Measurements from ENCODE around the gene HAUS3.
"Not testable (repeated sequence)": the region's sequence is repeated elsewhere in the genome, so short reads cannot be mapped to it uniquely, and the experiment has no call there.

HAUS3 gene

DNA sequence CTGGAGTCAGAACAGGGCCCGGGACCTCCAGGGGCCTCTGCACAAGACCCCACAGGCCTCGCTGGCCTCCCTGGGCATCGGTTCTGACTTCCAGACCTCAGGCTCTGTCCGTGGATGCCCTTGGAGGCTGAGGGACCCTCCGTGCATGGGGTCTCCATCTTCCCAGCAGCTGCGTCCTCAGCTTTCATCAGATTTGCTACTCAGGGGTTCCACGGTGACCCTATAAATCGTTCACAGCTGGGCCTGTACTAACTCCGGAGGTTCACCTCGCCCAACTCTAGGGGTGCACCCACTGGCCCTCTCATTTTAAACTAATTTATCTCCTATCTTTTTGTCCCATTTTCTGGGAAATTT, 33.1 kb upstream of the HAUS3 start:
- DNase-seq: not testable (repeated sequence)

DNA sequence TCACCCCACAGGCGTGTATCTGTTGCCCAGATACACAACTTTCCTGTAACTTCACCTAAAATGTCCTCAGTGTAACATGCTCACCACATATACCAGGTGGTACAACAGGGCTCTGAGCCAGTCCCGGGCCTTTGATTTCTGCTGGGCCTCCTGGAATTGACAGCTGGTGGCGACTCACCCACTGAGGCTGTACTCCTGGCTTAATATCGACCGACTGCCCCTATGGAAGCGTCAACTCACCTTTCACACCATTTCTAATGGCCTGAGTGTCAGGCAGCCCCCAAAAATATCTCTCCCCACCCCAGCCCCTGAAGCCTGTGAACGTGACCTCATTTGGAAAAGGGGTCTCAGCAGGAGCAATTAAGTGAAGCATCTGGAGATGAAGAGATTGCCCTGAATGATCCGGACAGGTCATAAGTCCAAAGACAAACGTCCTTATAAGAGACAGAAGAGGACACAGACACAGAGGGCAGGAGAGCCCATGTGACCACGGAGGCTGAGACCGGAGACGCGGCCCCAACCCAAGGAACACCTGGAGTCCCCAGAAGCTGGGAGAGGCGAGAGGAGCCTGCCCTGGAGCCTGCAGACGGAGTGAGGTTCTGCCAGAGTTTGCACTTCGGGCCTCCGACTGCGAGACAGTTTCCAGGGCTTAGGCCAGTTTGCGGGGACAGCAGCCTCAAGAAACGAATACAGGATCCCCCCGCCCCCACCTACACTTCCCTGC, 32.6 kb upstream of the HAUS3 start:
- DNase-seq: no peak

GRCh38 chr4:2273657-2274319, 31.9 kb upstream of the HAUS3 start:
- DNase-seq: no peak

- DNase-seq: no peak
These were observed 31.3 kb upstream of the HAUS3 start for GRCh38 chr4:2273221-2273620.

DNA sequence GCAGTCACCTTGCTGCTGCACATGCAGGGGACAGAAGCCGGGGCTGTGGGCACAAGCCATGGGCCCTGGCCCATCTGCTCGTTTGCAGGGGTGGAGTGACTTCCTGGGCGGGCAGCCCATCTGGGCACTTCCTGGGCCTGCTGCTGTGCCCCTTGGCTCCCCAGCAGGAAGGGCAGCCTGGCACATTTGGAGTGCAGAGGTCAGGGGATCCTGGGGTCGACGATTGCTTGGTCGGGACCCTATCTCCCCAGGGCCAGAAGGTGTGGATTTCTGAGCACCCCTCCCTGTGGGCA, 30.9 kb upstream of the HAUS3 start:
- no peak for DNase-seq

DNA sequence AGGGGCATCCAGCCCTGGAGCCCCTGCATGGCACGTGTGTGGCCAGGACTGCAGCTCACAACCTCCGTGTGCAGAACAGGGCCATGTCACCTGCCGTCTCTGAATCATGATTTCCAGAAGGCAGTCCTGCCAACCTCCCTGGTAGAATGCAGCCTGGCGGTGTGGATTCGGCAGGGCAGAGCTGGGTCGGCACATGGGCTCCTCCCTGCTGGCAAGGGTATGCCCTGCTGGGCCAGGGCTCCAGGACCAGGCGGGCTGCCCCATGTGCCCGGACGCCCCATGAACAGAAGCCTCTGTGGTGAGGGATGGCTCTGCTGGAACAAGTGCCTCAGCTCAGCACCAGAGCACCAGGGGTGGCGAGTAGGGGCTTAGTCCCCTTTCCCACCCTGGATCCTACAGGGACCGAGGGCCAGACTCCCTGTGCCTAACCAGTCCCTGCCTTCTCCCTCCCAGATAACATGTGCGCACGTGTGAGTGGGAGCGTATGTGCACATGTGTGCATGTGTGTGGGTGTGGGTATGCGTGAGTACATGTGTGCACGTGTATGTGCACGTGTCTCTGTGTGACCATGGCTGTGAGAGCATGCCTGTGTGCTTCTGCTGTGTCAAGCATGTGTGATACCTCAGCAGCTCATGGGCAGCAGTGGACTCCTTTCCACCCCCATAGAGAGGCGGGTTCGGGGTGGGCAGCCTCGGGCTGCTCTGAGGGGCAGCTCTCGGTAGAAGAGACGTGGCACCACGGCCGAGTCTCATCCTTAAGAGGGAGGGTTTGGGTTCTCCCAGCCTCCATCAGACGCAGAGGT, 30.3 kb upstream of the HAUS3 start:
- no peak for DNase-seq

DNA sequence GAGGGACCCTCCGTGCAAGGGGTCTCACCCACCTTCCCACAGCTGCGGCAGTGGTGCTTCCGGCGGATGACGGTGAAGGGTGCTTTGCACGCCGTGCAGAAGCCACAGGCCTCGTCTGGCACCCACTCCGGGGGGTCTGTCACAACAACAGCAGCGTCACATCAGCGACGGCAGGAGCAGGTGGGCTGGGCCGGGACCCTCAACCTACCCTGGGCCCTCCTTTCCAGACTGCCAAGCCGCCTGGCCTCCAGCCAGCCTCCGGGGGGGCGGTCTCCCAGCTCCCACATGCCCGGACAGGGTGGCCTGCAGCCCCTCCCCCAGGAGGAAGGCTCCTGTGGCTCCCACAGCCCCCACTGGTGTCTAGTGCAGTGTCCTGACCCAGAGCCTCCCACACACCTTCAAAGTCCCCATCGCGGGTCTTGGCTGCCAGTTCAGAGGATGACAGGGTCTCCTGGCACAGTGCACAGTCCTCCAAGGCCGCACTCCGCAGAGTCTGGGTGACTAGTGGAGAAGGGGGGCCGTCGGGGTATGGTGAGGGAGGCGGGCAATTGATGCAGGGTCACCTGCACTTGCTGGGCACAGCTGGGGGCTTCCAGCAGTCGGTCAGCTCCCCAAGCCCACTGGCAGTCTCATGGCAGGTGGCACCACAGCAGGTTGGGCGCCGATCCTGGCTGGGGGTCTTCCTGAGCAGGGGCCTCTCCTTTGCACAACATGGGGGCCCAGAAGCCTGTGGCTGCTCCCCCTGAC, 29.5 kb upstream of the HAUS3 start:
- no peak for DNase-seq

DNA sequence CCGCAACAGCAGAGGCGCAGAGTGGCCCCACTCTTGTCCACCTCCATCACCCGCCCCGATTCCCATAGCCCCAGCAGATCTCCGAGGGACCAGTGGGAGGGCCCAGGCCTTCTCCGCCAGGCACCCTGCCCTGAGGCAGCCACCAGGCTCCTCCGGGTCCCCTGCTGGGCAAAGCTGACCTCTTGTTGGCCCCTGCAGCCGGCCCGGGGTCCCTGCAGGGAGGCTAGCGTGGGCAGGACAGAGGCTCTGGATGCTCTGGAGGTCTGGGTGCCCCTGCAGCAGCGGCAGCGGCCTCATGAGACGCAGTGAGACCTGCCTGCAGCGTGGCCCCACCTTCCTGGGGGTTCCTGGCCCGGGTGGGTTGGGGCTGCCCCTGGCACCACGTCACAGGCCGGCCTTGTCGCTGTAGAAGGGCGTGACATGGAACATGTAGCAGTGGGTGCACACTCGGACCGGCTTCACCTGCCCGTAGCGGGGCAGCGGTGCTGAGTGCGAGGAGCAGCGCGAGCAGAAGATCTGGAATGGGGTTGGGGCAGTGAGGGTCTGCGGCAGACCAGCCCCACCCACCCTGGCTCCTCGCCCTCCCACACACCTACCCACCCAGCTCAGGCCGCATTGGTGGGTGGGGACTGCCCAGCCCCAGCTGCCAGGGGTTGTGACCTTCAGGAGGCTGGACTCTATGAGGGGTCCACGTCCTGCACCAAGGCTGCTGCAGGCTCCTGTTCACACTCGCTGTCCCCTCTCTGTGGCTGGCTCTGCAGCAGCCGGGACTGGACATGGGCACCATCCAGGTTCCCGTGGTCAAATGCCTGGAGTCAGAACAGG, 28.6 kb upstream of the HAUS3 start:
- DNase-seq: no peak

DNA sequence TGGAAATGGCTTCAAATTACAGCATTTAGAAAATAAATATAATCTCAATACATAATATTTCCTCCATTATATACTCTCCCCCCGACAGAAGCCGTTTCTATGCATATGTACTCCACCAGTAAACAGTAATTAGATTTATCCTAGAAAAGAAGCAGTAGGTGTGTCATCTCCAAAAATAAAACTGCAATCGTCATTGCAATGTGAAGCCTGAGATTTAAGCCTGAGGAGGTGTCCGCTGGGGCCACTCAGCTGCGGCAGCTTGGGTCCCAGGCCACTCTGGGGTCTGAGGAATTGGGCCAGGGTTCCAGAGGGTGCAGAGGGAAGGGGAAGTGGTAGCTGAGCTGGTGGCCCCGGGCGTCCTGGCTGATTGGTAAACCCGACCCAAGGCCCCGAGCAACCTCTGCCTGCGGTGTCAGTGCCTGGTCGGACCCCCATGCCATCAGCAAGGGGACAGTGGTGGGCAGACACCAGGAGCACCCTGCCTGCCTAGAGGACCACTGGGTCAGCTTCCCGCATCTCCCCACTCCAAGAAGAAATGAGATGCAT, 27.8 kb upstream of the HAUS3 start:
- no peak for DNase-seq

GRCh38 chr4:2269206-2269531, 27.2 kb upstream of the HAUS3 start:
- DNase-seq: no peak

- DNase-seq: no peak
These were observed 26.7 kb upstream of the HAUS3 start for GRCh38 chr4:2268357-2269205.

DNA sequence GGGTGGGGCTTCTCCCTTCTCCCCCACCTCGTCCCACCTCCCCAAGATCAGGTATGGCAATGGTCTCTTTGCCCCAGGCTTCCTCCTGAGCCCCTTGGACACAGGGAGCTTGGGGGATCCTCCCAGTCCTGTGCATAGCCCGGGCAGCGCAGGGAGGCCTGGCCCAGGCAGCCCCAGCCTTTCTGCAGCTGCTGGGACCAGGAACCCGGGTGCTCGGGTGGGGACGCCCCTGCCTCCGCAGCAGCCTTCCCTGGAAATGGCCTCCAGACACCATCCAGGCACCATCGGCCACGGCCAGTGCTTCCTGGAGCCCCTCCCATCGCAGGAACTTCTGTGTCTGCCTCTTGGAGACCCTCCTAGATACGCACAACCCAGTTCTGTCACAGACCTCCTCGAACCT, 25.9 kb upstream of the HAUS3 start:
- no peak for DNase-seq

DNA sequence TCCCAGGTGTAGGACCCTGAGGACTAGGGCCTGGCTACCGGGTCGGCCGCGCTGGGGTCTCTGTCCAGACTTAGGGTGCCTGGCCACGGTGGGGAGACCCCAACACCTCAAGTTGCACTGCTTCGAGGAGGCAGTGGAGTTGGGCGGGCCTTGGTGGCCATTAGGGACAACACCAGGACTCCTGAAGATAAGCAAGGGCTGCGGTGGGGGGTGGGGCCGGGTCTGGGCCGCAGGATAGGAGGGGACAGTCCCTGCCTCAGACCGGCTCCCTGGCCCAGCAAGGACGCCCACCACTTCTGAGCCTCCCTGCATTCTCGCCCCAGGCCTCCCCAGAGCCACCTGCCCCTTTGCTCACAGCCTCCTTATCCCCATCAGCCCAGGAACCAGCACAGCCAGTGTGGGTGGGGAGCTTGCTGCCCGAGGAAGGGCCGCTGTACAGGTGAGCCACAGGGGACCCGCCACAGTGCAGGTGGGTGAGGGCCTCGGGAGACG, 25.4 kb upstream of the HAUS3 start:
- no peak for DNase-seq

GRCh38 chr4:2266821-2267220, 24.9 kb upstream of the HAUS3 start:
- DNase-seq: no peak

GRCh38 chr4:2266181-2266580, 24.3 kb upstream of the HAUS3 start:
- DNase-seq: peak; percentile 66

DNA sequence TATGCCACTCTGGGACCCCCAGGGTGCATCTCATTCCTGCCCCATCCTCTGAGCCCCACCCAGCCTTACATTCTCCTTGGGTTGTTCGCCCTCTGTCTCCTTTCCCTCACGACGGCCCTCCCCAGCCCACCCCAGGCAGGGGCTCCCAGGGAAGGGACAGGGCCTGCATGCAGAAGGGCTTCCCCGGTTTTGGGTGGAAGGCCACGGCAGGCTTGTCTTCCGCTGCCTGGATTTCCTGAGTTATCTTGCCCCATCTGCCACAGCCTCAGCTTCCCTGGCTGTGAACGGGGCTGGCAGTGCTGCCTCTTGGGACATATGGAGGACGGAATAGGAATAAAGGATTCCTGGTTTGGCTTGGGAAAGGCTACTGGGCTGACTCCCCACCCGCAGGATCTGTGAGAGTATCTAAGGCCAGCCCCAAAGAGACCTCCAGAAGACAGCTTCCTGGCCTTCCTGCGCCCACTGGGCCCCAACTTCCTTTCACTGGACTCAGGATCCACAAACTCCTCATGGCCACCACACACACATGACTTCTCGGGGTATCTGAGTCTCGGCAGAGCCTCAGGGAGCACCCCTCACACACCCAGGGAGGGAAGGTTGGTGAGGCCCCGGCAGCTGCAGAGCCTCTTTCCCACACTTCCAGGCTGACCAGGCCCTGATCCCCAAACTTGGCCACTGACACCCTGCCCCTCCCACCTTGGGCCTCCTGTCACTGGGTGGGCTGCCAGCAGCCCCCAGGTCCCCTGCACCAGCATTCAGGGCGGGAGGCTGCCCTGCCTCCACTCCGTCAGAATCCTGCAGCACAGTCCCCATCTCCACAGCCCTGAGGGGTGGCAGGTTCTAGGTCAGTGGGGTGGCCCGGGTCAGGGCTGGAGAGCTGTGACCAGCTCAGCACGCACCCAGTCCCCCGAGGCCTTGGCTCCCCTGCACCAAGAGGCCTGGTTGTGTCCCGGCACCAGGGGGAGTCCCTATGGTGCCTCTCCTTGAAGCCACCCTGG, 23.5 kb upstream of the HAUS3 start:
- DNase-seq: no peak

- DNase-seq: no peak
These were observed 22.6 kb upstream of the HAUS3 start for GRCh38 chr4:2264481-2265041.

DNA sequence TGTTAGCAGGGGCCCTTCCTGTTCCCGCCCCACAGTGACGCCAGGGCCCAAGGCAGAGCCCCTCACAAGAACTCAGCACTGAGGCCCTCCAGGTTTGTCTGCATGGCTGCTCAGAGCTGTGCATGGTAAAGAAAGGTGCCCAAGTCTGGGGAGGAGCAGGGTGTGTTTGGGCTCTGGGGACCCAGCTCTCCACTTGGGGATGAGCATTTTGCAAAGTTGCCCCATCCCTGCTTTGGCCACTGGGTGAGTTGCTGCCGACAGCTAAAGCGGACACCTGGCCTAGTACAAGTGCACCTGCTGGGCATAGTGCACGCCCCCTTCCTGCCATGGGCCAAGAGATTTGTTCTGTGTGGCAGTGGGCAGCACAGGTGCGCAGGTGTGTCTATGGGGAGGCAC, 22.0 kb upstream of the HAUS3 start:
- DNase-seq: no peak

GRCh38 chr4:2262944-2263250, 21.0 kb upstream of the HAUS3 start:
- no peak for DNase-seq
